Ramos (cell line): ENCODE measurements around the gene CYP4F2.
"Not testable (repeated sequence)": the region's sequence is repeated elsewhere in the genome, so short reads cannot be mapped to it uniquely, and the experiment has no call there.

Source experiments
- in situ Hi-C: fragments of 300-500 bp; cut with MboI; formaldehyde crosslinking; loops from one replicate; pipeline ENCODE4 v1.14.3; 2022; ENCODE audit warnings: low sequenced_read_pairs; ENCODE audit not compliant: unreplicated experiment

Gene CYP4F2

GRCh38 chr19:15902254-15902653, 4.4 kb upstream of the CYP4F2 start:
- in situ Hi-C loops: no loop called here

DNA sequence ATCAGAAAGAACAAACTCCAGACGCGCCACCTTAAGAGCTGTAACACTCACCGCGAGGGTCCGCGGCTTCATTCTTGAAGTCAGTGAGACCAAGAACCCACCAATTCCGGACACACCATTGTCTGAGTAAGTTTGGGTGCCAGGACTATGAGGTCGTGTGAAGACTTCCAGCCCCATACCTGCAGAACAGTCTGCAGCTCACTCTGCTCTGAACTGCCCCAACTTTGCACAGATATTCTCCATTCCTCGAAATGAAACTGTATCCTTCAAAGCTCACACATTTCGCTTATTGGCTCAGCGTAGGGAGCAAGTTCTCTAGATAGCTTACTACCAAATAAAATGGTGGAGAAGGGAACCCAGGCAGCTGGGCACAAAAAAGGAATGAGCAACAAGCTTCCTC, 2.6 kb upstream of the CYP4F2 start:
- in situ Hi-C loops: no loop called here

DNA sequence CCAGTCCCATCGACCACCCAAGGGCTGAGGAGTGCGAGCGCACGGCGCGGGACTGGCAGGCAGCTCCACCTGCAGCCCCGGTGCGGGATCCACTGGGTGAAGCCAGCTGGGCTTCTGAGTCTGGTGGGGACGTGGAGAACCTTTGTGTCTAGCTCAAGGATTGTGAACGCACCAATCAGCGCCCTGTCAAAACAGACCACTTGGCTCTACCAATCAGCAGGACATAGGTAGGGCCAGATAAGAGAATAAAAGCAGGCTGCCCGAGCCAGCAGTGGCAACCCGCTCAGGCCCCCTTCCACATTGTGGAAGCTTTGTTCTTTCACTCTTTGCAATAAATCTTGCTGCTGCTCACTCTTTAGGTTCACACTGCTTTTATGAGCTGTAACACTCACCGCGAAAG, 2.2 kb upstream of the CYP4F2 start:
- in situ Hi-C loops: not testable (repeated sequence)

- in situ Hi-C loops: not testable (repeated sequence)
Measured at GRCh38 chr19:15899561-15899960, 1.7 kb upstream of the CYP4F2 start.

DNA sequence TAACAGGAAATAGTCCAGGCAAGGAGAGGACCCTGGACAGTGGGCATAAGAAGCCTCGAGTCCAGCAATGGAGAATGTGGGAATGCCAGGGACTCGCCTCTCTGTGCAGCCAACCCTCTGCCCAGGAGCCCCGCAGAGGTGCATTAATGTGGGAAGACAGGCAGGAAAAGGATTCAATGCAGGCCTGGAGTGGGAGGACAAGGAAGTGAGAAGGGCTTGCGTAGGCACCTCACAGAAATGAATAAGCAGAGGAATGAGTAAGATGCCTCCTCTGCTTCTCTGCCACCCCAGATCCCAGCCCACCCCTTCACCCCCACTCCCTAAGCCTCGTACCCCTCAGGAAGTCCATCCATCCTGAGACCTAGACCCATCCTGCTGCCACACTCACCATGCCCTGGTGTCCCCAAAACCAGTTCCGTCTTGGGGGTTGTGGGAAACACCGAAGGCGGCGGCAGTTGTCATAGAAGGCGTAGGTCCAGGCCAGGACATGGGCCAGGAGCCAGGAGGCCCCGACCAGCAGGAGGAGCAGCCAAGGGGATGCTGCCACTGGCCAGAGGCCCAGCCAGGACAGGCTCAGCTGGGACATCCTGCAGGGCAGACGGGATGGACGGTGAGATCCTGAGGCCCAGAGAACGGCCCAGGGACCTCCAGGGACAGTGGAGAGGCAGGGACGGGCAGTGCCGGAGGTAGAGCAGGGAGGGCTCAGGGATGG, 692 bp downstream of the CYP4F2 start:
- in situ Hi-C loops: no loop called here

- in situ Hi-C loops: no loop called here
Measured at GRCh38 chr19:15895876-15896430, 1.9 kb downstream of the CYP4F2 start.

DNA sequence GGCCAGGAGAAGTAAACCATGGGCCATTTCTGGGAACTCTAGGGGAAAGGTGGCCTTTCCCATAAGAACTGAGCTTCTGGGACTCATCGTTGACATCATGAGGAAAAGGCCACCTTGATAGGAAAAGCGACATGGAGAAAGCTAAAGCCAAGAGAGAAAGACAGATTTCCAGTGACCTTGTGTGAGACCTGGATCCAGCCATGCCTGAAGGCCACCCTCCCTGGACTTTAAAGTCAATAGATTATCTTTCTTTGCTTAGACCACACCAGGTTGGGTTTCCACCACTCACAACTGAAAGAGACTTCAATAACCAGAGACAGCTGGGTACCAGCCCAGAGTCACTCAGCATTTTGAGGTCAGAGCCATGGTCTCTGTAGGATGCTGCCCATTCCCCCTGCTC, 3.5 kb downstream of the CYP4F2 start:
- in situ Hi-C loops: no loop called here

- in situ Hi-C loops: no loop called here
Measured at GRCh38 chr19:15893477-15893876, 4.4 kb downstream of the CYP4F2 start.

DNA sequence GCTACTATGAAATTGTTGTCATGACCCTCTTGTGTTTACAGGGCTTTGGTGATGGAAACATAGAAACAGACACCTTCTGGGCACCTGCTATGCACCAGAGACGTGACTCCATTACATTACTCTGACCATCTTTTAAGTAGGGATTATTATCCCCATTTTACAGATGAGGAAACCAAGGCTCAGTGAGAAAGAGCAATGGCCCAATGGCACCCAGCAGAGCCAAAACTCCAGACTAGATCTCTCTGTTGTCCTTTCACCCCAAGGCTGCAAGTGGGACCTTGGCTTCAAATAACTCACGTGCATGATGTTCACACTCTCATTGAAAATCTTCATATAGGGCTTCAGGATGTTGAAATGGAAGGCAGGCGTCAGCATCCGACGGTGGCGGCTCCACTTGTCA, 5.9 kb downstream of the CYP4F2 start:
- in situ Hi-C loops: no loop called here

DNA sequence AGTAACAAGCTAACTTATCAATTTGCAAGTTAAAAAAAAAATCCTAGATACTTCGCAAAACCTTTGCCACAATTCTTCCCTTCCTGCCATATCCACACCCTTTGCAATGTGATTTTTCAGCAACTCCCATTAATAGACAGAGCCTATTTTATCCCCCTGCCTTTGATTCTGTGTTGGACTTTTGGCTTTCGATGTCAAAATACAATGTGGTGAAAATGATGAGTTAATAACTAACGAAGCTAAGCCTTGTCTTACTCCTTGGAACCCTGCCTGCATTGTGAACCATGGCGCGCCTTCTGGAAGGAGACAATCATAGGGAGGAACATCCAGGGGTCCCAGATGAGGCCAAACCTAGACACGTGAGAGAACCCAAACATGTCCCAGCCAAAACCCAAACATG, 6.4 kb downstream of the CYP4F2 start:
- in situ Hi-C loops: no loop called here

- in situ Hi-C loops: not testable (repeated sequence)
Measured at GRCh38 chr19:15889339-15889738, 8.5 kb downstream of the CYP4F2 start.

- in situ Hi-C loops: no loop called here
Measured at GRCh38 chr19:15885919-15886318, 12.0 kb downstream of the CYP4F2 start.

GRCh38 chr19:15885167-15885566, 12.7 kb downstream of the CYP4F2 start:
- in situ Hi-C loops: no loop called here

DNA sequence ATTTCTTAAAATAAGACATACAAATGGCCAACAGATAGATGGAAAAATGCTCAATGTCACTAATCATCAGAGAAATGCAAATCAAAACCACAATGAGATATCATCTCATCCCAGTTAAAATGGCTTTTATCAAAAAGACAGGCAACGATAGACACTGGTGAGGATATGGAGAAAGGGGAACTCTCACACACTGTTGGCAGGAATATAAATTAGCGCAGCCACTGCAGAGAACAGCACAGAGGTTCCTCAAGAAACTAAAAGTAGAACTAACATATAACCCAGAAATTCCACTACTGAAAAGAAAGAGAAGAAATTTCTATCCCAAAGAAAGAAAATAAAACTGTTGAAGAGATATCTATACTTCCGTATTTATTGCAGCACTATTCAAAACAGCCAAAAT, 14.5 kb downstream of the CYP4F2 start:
- in situ Hi-C loops: not testable (repeated sequence)

DNA sequence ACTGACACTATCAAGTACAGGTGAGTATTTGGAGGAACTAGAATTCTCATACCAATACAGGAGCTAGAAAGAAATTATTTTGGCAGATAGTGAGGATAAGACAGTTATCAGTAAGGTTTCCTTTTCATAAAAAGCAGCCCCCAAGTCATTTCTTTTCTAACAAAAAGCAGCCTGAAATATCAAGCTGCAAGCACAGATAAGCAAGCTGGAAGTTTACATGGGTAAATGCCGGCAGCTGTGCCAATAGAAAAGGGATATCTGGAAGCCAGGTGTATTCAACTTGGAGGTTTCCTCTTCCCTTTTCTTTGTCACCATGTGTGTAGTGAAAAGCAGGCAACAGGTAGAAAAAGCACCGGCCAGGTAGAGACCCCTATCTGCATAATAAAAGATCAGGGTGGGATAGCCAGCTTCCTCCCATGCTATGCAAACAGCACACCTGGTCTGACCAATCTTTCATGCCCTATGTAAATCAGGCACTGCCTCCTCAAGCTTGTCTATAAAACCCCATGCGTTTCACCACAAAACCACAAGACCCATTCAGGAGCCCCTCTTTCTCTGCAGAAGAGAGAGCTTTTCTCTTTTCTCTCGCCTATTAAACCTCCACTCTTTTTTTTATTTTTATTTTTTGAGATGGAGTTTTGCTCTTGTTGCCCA, 22.9 kb downstream of the CYP4F2 start:
- in situ Hi-C loops: no loop called here

GRCh38 chr19:15873771-15874170, 24.1 kb downstream of the CYP4F2 start:
- in situ Hi-C loops: not testable (repeated sequence)

DNA sequence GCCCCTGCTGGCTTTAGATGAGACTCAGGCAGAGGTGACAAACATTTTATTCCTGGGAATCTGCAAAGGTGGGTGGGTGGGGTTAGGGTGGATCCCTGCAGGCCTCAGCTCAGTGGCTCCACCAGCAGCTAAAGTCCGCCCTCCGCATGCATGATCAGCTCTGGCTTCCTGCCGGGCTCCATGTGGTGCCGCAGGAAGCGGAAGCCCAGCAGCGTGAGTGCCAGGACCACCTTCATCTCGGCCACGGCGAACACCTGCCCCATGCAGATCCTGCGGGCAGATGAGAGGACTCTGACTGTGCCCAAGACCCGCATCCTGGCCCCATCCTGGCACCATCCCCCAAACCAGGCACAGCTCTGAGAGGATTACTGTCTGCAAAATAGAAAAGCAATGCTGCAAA, 26.3 kb downstream of the CYP4F2 start:
- in situ Hi-C loops: no loop called here

- in situ Hi-C loops: no loop called here
Measured at GRCh38 chr19:15869873-15870272, 28.0 kb downstream of the CYP4F2 start.

GRCh38 chr19:15869109-15869555, 28.7 kb downstream of the CYP4F2 start:
- in situ Hi-C loops: no loop called here

- in situ Hi-C loops: no loop called here
Measured at GRCh38 chr19:15866636-15867035, 31.2 kb downstream of the CYP4F2 start.

- in situ Hi-C loops: no loop called here
Measured at GRCh38 chr19:15864824-15865223, 33.0 kb downstream of the CYP4F2 start.

GRCh38 chr19:15863272-15863671, 34.6 kb downstream of the CYP4F2 start:
- in situ Hi-C loops: no loop called here
